A673 (cell line): Measurements from ENCODE around the gene SSBP2.

Experiments
- EZH2 ChIP-seq: fragments of 200-600 bp; sonication (generic); IDR thresholded peaks from 2 replicates; pipeline ENCODE4 v1.6.1; 2017; ENCODE audit warnings: borderline replicate concordance, low read depth, mild to moderate bottlenecking, mixed read lengths, antibody characterized with exemption, low read length; ENCODE audit not compliant: poor library complexity, severe bottlenecking
- TF ChIP-seq, protein P1 (sequence below): fragments of 300-800, 200-600 bp; sonication (generic); conservative IDR thresholded peaks from 2 replicates; pipeline ENCODE4 v1.5.1; 2017; ENCODE audit warnings: low read depth, mild to moderate bottlenecking, antibody characterized with exemption, low read length, moderate library complexity, mixed read lengths

DNA sequence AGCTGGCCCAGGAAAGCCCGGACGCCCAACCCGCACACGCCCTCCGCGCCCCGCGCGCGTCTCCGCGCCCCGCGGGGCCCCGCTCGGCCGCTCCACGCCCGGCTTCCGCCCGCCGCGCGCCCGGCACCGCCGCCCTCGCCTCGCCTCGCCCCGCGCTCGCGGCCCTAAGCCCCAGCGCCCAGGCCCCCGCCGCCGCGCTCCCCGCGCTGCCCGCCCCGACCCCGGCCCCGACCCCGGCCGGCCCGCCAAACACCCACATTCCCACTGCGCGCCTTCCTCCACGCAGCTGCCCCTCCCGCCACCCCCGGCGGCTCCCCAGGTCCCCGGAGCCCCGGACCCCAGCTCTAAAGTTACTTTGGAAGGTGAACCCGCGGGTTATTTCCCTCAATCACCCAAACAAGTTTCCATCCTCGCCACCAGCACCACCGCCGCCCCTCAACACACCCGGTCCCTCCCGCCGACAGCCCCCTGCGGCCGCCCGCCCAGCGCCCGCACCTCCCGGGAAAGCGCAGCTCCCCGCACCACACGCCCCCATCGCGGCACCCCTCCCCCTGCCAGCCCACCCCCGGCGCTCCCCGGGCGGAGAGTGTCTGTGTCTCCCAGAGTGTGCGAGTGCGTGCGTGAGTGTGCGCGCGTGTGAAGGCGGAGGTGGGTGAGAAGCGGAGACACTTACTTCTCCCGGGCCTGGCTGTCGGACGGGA, 439 bp downstream of the SSBP2 start:
- TF ChIP-seq, protein P1, sequence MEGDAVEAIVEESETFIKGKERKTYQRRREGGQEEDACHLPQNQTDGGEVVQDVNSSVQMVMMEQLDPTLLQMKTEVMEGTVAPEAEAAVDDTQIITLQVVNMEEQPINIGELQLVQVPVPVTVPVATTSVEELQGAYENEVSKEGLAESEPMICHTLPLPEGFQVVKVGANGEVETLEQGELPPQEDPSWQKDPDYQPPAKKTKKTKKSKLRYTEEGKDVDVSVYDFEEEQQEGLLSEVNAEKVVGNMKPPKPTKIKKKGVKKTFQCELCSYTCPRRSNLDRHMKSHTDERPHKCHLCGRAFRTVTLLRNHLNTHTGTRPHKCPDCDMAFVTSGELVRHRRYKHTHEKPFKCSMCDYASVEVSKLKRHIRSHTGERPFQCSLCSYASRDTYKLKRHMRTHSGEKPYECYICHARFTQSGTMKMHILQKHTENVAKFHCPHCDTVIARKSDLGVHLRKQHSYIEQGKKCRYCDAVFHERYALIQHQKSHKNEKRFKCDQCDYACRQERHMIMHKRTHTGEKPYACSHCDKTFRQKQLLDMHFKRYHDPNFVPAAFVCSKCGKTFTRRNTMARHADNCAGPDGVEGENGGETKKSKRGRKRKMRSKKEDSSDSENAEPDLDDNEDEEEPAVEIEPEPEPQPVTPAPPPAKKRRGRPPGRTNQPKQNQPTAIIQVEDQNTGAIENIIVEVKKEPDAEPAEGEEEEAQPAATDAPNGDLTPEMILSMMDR = no peak
- TF ChIP-seq EZH2 = no peak
